Astrocyte of the cerebellum (primary cell): ENCODE data around the gene MICAL3.

ENCODE experiments used
- DNase-seq: peaks from one replicate; pipeline ENCODE4 v3.0.0-alpha.2; 2011; ENCODE audit warnings: low read depth
- H3K4me3 ChIP-seq: 2 replicates; pipeline ENCODE4 v1.5.1; 2011; ENCODE audit warnings: mild to moderate bottlenecking, low read depth, low read length, moderate library complexity
- CTCF ChIP-seq: IDR thresholded peaks from 2 replicates; pipeline ENCODE4 v1.5.1; 2012; ENCODE audit warnings: low read length, low read depth, moderate library complexity, mild to moderate bottlenecking; ENCODE audit errors: missing control alignments
- in situ Hi-C: cut with HindIII; loops from 2 replicates; pipeline ENCODE4 v1.10.0; 2017; ENCODE audit warnings: low sequenced_read_pairs

MICAL3 gene

GRCh38 chr22:17815703-17816254 lies 208.6 kb downstream of the MICAL3 start:
- H3K4me3 ChIP-seq: no peak overlapping the region
- in situ Hi-C loops: no loop called here
- DNase-seq: no peak
- TF ChIP-seq CTCF: no peak

GRCh38 chr22:17814830-17815229 lies 209.5 kb downstream of the MICAL3 start:
- no peak overlapping the region for H3K4me3 ChIP-seq
- in situ Hi-C loops: no loop called here
- TF ChIP-seq CTCF: no peak
- DNase-seq: no peak

DNA sequence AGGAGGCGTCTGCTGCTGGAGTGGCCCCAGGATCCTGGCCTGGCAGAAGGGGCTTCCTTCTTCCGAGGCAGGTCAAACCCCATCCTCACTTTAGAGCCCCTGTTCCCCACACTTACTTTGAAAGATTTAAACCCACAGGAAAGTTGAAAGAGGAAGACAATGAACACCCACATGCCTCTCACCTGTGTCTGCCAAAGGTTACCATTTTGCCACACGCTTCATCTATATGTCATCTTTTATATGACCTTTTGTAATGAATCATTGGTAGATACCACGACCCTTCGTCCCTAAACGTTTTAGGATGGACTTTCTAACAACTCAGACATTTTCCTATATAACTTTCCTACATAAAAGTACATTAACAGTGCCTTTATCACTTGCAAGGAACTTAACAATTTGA lies 210.3 kb downstream of the MICAL3 start:
- H3K4me3 ChIP-seq: no peak overlapping the region
- TF ChIP-seq CTCF: no peak
- DNase-seq: no peak
- in situ Hi-C loops: no loop called here

DNA sequence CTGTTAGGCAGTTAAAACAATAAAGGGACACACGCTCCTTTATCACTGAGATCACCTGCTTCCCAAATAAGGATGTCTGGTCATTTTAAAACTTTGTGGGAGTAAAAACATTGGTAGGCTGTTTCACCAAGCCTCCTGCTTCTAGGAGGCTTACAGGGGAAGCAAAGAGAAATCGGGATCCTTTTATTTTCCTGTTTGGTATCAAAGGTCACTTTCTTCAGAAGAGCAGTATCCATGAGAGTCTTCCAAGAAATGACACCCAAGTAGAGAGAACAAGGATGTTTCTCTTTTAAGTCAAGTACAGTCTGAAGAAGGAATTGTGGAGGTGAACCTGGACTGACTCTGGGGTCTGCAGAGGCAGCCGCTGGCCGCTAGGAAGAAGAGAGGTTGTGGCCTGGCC lies 213.2 kb downstream of the MICAL3 start:
- in situ Hi-C loops: no loop called here
- H3K4me3 ChIP-seq: no peak overlapping the region
- DNase-seq: no peak
- TF ChIP-seq CTCF: no peak

DNA sequence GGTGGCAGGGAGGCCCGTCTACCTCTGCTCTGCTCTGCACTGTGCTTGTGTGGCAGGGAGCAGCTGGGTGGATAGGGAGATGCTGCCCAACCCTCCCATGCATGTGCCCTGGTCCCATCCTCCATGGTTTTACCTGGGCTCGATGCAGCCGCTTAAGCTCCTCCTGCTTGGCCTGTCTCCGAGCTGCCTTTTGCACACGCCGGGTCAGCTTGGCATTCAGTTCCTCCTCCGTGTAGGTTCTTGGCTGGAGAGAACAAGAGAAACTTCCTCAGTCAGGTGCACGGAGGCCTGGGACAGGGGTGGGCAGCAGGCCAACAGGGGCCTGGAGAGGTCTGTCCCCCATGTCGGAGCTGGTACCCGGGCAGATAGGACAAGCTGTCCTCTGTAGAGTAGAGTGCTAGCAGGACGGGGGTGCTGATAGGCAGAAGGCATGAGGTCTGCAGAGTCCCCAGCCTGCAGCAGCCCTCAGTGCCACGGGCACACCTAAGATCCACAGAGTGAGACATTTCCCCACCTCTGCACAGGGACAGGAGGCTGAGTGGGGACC lies 213.7 kb downstream of the MICAL3 start:
- no peak for TF ChIP-seq CTCF
- no peak overlapping the region for H3K4me3 ChIP-seq
- in situ Hi-C loops: no loop called here
- no peak for DNase-seq

- in situ Hi-C loops: no loop called here
Observed at GRCh38 chr22:17808693-17809403, 215.5 kb downstream of the MICAL3 start.

More at GRCh38 chr22:17808693-17809403, 215.5 kb downstream of the MICAL3 start:
- DNase-seq: no peak
- no peak overlapping the region for H3K4me3 ChIP-seq
- no peak for TF ChIP-seq CTCF
